Mammary epithelial cell (primary cell): ENCODE data around the gene MAPRE3.

ENCODE experiments used
- EZH2 ChIP-seq: IDR thresholded peaks from 2 replicates; pipeline ENCODE4 v1.6.1; 2012; ENCODE audit warnings: low read length, inconsistent platforms, borderline replicate concordance
- TF ChIP-seq, protein P1 (sequence below), 2 donors: IDR thresholded peaks in 1 of 2; conservative IDR thresholded peaks in 1 of 2; 2 replicates each; pipeline ENCODE4 v1.5.1; 2011 to 2012; ENCODE audit warnings: inconsistent platforms in 2 of 2, low read length in 2 of 2, mild to moderate bottlenecking in 2 of 2, control low read depth in 1 of 2, low read depth in 1 of 2; ENCODE audit not compliant: insufficient read depth in 1 of 2; ENCODE audit errors: extremely low read depth in 1 of 2

DNA sequence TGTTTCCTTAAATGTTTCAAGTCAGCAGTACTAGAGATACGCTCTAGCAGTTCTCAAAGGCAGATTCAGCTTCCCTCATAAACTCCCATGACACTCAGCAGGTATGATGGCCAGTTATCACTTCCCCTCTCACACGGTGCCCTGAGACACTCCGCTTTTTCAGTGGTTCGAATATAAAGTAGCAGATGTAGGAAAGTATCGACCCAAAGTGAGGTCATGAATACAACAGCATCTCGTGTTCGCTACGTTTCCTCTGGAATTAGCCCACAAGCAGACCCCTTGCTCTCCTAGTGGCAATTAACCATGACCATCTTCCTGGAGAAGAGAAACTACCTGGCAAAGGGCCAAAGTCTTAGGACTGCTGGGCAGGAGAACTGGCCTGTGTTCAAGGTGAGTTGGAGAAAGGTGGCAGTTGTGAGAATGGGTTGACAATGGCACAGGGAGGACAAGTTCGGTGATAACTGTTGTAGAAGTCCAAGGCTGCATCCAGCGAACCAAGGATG, 71.8 kb downstream of the MAPRE3 start:
- TF ChIP-seq, protein P1, sequence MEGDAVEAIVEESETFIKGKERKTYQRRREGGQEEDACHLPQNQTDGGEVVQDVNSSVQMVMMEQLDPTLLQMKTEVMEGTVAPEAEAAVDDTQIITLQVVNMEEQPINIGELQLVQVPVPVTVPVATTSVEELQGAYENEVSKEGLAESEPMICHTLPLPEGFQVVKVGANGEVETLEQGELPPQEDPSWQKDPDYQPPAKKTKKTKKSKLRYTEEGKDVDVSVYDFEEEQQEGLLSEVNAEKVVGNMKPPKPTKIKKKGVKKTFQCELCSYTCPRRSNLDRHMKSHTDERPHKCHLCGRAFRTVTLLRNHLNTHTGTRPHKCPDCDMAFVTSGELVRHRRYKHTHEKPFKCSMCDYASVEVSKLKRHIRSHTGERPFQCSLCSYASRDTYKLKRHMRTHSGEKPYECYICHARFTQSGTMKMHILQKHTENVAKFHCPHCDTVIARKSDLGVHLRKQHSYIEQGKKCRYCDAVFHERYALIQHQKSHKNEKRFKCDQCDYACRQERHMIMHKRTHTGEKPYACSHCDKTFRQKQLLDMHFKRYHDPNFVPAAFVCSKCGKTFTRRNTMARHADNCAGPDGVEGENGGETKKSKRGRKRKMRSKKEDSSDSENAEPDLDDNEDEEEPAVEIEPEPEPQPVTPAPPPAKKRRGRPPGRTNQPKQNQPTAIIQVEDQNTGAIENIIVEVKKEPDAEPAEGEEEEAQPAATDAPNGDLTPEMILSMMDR (conservative IDR thresholded peaks at IDR 0.05 in 1 of 2, IDR thresholded peaks at IDR 0.05 in 1 of 2; ENCODE audit: extremely low read depth in 1 of 2, insufficient read depth in 1 of 2, low read depth in 1 of 2, low read length in 2 of 2): no peak
- no peak for TF ChIP-seq EZH2
